PC-3 (cell line): ENCODE results near the gene CD86. TPM values are rescaled to one million over a fixed set of nuclear protein-coding genes. Genes with fewer than 3 reads are reported as not detected.

Experiments used
- ATAC-seq: fragments of 200-7000 bp; cut with Tn5 transposase; 2 replicates; pipeline ENCODE4 v1.9.1; 2020; ENCODE audit warnings: mild to moderate bottlenecking, moderate library complexity
- BruUV-seq: library from RNA; stranded (reverse); fragments of 400-500 nt; replicated peaks from 2 replicates; lab custom pipeline; 2021; lab: Mats Ljungman, UMichigan
- CTCF ChIA-PET: fragments of 300-600 bp; sonication (Branson Sonifier 250); formaldehyde crosslinking; loops from one replicate; lab custom pipeline; 2022; ENCODE audit warnings: antibody characterized with exemption; lab: Charles Lee
- POLR2A ChIA-PET: fragments of 300-600 bp; sonication (Branson Sonifier 250); formaldehyde crosslinking; loops from one replicate; lab custom pipeline; 2022; ENCODE audit warnings: antibody characterized with exemption; ENCODE audit not compliant: unreplicated experiment; lab: Charles Lee
- DNase-seq: peaks from one replicate; pipeline ENCODE4 v3.0.0-alpha.2; 2015
- H2AFZ ChIP-seq: fragments of 300-600 bp; sonication (generic); 2 replicates; pipeline ENCODE4 v1.6.0; 2016; ENCODE audit warnings: antibody characterized with exemption, low read length
- H3F3A ChIP-seq: fragments of 300-600 bp; sonication (generic); one replicate; pipeline ENCODE4 v1.6.0; 2017; ENCODE audit warnings: antibody characterized with exemption, low read length, control low read depth, mild to moderate bottlenecking; ENCODE audit not compliant: unreplicated experiment
- H3K27ac ChIP-seq: fragments of 300-600 bp; sonication (generic); 2 replicates; pipeline ENCODE4 v1.5.1; 2016; ENCODE audit warnings: mild to moderate bottlenecking, low read length
- H3K27me3 ChIP-seq: fragments of 300-600 bp; sonication (generic); 2 replicates; pipeline ENCODE4 v1.6.1; 2016; ENCODE audit warnings: low read length, mixed read lengths
- H3K36me3 ChIP-seq: fragments of 300-600 bp; sonication (generic); 2 replicates; pipeline ENCODE4 v1.6.1; 2016; ENCODE audit warnings: low read depth, mixed run types, low read length, mixed read lengths
- H3K4me1 ChIP-seq: fragments of 300-600 bp; sonication (generic); 2 replicates; pipeline ENCODE4 v1.5.1; 2016; ENCODE audit warnings: low read length; ENCODE audit not compliant: insufficient read depth
- H3K4me2 ChIP-seq: fragments of 300-600 bp; sonication (generic); 2 replicates; pipeline ENCODE4 v1.6.0; 2016; ENCODE audit warnings: low read length
- H3K4me3 ChIP-seq: fragments of 300-600 bp; sonication (generic); 2 replicates; pipeline ENCODE4 v1.5.1; 2016; ENCODE audit warnings: mild to moderate bottlenecking, low read length, mixed read lengths
- H3K79me2 ChIP-seq: fragments of 300-600 bp; sonication (generic); 2 replicates; pipeline ENCODE4 v1.6.1; 2017; ENCODE audit warnings: low read length, mixed read lengths
- H3K9ac ChIP-seq: fragments of 300-600 bp; sonication (generic); 2 replicates; pipeline ENCODE4 v1.6.0; 2016; ENCODE audit warnings: mild to moderate bottlenecking, low read length
- H3K9me2 ChIP-seq: fragments of 300-600 bp; sonication (generic); replicated peaks from 2 replicates; pipeline ENCODE4 v1.6.1; 2016; ENCODE audit warnings: mixed run types, low read length, mixed read lengths
- H3K9me3 ChIP-seq: fragments of 300-600 bp; sonication (generic); 2 replicates; pipeline ENCODE4 v1.6.1; 2016; ENCODE audit warnings: low read length, mixed read lengths
- H4K20me1 ChIP-seq: fragments of 300-600 bp; sonication (generic); 2 replicates; pipeline ENCODE4 v1.6.1; 2016; ENCODE audit warnings: low read length, mixed read lengths
- CTCF ChIP-seq: fragments of 300-600 bp; sonication (generic); conservative IDR thresholded peaks from 2 replicates; pipeline ENCODE4 v1.5.1; 2017; ENCODE audit warnings: antibody characterized with exemption, low read depth, mild to moderate bottlenecking, low read length
- EZH2 ChIP-seq: fragments of 300-600 bp; sonication (generic); IDR thresholded peaks from one replicate; pipeline ENCODE4 v1.6.1; 2017; ENCODE audit warnings: antibody characterized with exemption, mild to moderate bottlenecking, low read length; ENCODE audit not compliant: unreplicated experiment
- EZH2phosphoT487 ChIP-seq: fragments of 300-600 bp; sonication (generic); IDR thresholded peaks from 2 replicates; pipeline ENCODE4 v1.6.1; 2018; ENCODE audit warnings: mild to moderate bottlenecking, antibody characterized with exemption, low read length, borderline replicate concordance
- intact Hi-C: fragments of 100-400 bp; cut with micrococcal nuclease; formaldehyde crosslinking; loops from 2 replicates; pipeline ENCODE4 v1.9.0; 2023
- total RNA-seq: library from RNA; depleted of rRNA; stranded (reverse); fragments of >200 nt; gene quantifications from 2 replicates; pipeline ENCODE4 v1.2.3, GENCODE V29; 2014

CD86 gene
- total RNA-seq, 1 experiment from 2014 or later: 0.07 TPM

DNA sequence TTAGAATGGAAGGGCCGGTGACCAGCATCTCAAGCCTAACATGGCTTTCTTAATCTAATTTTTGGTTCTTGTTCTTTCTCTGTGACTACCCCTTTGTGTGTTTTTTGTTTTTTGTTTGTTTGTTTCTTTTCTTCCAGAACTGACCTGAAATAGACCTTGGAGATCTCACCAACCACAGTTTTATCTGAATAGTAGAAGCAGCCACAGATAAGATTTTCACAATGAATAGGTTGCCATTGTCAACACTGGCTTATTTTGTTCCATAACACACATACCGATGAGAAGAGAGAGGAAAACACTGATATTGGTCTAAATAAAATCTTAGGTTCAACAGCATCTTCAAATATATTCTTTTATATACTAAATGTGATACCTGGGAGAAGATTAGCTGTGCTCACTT is 44.7 kb upstream of the CD86 start:
- ATAC-seq (no peak), DNase-seq (no peak)
- no peaks in the 10 kb centered on the region for H3K9me2 ChIP-seq
- no peak overlapping the region for H3K4me3 ChIP-seq
- H3K36me3 ChIP-seq: no peaks in the 10 kb centered on the region
- POLR2A ChIA-PET: no interaction called here
- H3K27me3 ChIP-seq: no peaks in the 10 kb centered on the region
- H3K9ac ChIP-seq: no peak overlapping the region
- BruUV-seq: no TSS peak
- no peak overlapping the region for H2AFZ ChIP-seq
- no peaks in the 10 kb centered on the region for H3K79me2 ChIP-seq
- H3K4me2 ChIP-seq: no peak overlapping the region
- TF ChIP-seq EZH2phosphoT487 (no peak), CTCF (no peak), EZH2 (no peak)
- intact Hi-C loops: no loop called here
- H3K4me1 ChIP-seq: 0 out of 2 replicates have a peak, but pooled peaks cover 9% of the 10 kb centered on the region
- H3K27ac ChIP-seq: no peak overlapping the region
- no peaks in the 10 kb centered on the region for H4K20me1 ChIP-seq
- CTCF ChIA-PET: no interaction called here
- H3K9me3 ChIP-seq: no peaks in the 10 kb centered on the region
- no peaks in the 10 kb centered on the region for H3F3A ChIP-seq

DNA sequence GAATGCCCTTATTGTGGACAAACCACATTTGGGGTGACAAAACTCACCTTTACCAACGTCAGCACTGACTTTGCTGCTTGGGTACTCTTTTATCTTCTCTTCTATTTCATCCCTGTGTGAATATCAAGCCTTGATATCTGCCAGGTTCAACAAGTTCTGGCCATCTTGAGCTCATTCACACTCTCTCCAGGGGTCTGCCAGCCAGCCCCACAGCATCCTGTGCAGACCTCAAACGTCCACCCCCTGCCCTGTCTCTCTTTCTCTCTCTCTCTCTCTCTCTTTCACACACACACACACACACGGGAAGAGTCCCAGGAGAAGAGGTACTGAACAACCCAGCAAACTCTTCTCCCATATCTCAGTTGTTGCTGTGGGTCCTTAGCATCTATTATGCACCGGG is 43.8 kb upstream of the CD86 start:
- Histone ChIP-seq H2AFZ (no peak overlapping the region), H3K4me2 (no peak overlapping the region), H3K27me3 (no peaks in the 10 kb centered on the region), H3K27ac (no peak overlapping the region), H3K36me3 (no peaks in the 10 kb centered on the region; the same call in 1 of the 2 replicates), H3K9me3 (no peaks in the 10 kb centered on the region), H3F3A (no peaks in the 10 kb centered on the region), H3K4me3 (no peak overlapping the region), H4K20me1 (no peaks in the 10 kb centered on the region), H3K9ac (no peak overlapping the region), H3K9me2 (no peaks in the 10 kb centered on the region), H3K79me2 (no peaks in the 10 kb centered on the region), H3K4me1 (0 out of 2 replicates have a peak, but pooled peaks cover 9% of the 10 kb centered on the region)
- ChIA-PET CTCF (no interaction called here), POLR2A (no interaction called here)
- BruUV-seq: no TSS peak
- ATAC-seq: no peak
- DNase-seq: no peak
- TF ChIP-seq EZH2 (no peak), EZH2phosphoT487 (no peak), CTCF (no peak)
- intact Hi-C loops: no loop called here

- Histone ChIP-seq H3K4me3 (no peak overlapping the region), H3K4me2 (no peak overlapping the region), H3K9ac (no peak overlapping the region), H4K20me1 (no peaks in the 10 kb centered on the region), H3K27ac (no peak overlapping the region), H3K27me3 (no peaks in the 10 kb centered on the region), H3K79me2 (no peaks in the 10 kb centered on the region), H3F3A (no peaks in the 10 kb centered on the region), H3K36me3 (no peaks in the 10 kb centered on the region; the same call in 1 of the 2 replicates), H3K9me3 (no peaks in the 10 kb centered on the region), H2AFZ (no peak overlapping the region), H3K4me1 (0 out of 2 replicates have a peak, but pooled peaks cover 4% of the 10 kb centered on the region), H3K9me2 (no peaks in the 10 kb centered on the region)
- intact Hi-C loops: no loop called here
- DNase-seq (no peak), ATAC-seq (no peak)
- ChIA-PET CTCF (no interaction called here), POLR2A (no interaction called here)
- TF ChIP-seq EZH2phosphoT487 (no peak), EZH2 (no peak), CTCF (no peak)
- BruUV-seq: no TSS peak
Observed at GRCh38 chr3:122012821-122013220, 42.3 kb upstream of the CD86 start.
